Lung microvascular endothelial cell (primary cell): ENCODE measurements around the gene PIP5KL1. TPM values are rescaled to one million over a fixed set of nuclear protein-coding genes. Genes with fewer than 3 reads are reported as not detected.

Source experiments
- DNase-seq, 2 donors: peaks; one replicate each; pipeline versions ENCODE4 v3.0.0 to v3.0.0-alpha.2; 2010; ENCODE audit warnings: low read depth in 2 of 2
- total RNA-seq: library from RNA; depleted of rRNA; stranded (reverse); fragments of >200 nt; gene quantifications from 2 replicates; pipeline ENCODE4 v1.2.1, GENCODE V29; 2014

PIP5KL1 gene
- total RNA-seq, 1 donor from 2014 or later: 0.60 TPM

DNA sequence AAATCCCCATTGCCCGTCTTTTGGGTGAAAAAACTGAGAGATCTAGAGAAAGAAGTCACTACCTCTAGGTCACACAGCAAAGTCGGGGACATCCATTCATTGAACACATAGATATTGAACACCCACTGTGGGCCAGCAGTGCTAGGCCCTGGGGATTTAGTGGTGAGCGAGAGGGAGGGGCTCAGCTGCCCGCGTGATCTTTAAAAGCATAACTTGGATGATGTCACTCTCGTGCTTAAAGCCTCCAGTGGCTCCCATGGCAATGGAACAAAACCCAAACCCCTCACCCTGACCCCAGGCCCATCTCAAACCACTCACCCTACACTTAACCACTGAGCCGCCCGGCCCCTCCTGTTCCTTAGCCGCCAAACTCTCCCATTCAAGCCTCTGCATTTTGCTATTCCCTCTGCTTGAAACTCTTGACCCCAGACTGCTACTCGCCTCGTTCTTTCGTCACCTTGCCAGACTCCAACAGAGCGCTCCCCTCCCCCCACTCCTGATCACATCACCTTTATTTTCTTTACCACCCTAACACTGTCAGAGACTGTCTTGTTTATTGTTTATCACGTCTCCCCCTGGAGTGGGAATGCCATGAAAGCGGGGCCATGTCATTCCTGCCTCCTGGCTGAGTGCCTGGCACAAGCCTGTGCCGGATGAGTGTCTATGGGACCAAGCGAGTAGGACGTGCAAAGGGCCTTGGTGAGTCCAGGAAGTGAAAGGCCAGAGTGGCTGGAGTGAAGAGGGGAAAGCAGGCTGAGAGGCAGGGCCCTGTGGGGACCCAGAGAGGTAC, 710 bp upstream of the PIP5KL1 start:
- peak; percentile 56 to 73 for DNase-seq

DNA sequence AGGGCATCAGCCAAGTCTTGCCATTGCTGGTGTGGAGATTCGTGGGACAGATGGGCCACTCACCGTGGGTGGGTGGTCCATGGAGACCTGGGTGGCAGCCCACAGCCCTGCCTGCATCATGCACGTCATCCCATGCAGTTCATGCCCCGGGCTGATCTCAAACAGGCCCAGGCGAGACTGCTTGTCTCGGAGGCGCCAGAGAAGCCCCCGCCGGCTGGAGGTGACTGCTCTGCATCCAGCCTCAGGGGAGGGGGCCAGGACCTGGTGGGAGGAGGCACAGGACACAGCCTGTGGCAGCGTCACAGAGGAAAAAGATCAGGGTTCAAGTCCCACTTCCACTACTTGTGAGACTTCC, 975 bp downstream of the PIP5KL1 start:
- DNase-seq: no peak

- no peak for DNase-seq
Observed at GRCh38 chr9:127928676-127929624, 1.6 kb downstream of the PIP5KL1 start.

DNA sequence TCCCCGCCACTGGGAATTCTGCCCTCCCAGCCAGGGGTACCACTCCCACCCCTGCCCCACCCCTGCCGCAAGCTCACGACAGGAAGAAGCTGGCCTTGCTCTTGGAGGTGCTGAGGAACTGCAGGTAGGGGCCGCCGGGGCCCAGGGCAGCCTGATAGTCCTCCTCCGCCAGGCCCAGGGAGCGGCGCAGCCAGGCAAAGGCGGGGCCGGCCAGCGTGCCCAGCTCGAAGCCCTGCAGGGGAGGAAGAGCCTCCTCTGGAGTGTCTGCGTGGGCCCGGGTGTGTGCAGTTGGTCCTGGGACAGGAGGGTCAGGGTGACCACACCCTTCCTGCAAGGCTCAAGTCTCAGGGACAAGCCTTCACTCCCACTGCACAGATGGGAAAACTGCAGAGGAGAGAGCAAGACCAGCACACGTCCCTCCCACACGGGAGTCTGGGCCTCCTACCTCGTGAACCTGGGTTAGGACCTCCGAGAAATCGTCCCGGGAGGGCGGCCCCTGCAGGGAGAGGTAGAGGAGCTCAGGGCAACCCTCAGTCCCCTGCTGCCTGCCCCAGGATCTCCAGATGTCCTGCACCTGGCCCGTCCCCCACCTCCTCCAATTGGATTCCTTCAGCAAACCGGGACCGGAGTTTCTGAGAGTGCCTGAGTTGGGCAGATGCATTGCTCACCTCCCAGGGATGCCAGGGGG, 2.4 kb downstream of the PIP5KL1 start:
- DNase-seq: no peak

- DNase-seq: no peak
Observed at GRCh38 chr9:127927201-127927987, 3.2 kb downstream of the PIP5KL1 start.

GRCh38 chr9:127926906-127927200, 3.7 kb downstream of the PIP5KL1 start:
- DNase-seq: no peak

GRCh38 chr9:127925959-127926905, 4.3 kb downstream of the PIP5KL1 start:
- DNase-seq: no peak

DNA sequence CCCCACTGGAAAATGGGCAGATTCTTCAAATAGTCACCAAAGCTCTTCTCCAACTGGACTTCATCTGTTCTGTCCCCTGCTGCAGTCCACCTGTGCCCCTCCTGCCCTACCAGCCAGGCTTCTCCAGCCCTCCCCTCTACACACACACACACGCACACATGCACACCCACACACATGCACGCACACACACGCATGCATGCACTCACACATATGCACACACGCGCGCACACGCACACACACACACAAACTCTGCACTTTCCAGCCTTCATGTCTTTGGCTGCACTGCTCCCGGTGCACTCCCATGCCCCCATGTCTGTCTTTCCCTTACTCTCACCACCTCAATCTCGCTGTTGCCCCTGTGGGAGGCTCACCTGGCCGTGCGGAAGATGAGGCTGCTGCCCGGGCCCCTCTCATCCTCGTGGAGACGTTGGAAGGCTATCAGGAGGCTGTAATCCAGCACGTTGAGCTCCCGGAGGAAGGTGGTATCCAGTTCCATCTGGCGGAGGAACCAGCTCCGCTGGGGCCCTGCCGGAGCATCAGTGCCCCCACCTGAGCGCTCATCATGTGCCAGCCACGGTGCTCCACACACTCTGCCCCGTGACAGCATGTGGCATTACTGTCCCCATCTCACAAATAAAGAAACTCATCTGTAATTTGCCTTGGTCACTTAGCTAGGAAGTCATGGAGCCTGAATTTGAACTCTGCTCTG, 5.7 kb downstream of the PIP5KL1 start:
- DNase-seq: no peak

DNA sequence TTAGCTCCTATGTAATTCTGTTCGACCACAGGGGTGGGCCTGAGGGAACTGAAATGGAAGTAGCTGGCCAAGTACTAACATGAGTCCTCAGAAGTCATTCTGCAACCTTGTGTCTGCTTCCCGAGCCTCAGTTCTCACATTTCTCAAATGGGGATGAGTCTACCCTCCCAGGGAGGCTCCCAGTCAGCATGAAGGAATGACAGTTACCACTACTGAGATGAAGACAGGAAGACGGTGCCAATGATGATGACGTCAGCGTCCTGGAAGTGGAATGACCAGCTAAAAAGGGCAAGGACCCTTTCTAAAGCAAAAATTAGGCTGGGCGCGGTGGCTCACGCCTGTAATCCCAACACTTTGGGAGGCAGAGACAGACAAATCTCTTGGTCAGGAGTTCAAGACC, 6.8 kb downstream of the PIP5KL1 start:
- DNase-seq: peak in 1 of 2 donors; percentile 59

DNA sequence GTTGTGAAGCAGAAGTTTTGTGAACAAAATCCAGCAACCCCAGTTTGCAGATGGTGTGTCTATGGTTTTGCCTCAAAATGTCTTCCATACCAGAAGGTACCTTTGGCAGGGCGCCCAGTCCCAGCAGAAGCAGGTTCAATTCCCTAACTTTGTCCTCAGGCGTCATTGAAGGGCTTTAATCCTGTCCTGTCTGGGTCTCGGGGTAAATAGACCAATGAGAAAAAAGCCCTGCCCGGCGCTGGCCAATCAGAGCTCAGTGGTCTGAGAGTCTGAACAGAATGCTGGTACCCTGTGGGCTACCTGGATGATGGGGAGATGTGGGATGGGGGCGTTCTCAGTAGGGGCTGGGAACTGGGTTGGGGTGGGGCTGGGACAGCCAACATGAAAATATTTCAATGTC, 7.5 kb downstream of the PIP5KL1 start:
- DNase-seq: no peak

DNA sequence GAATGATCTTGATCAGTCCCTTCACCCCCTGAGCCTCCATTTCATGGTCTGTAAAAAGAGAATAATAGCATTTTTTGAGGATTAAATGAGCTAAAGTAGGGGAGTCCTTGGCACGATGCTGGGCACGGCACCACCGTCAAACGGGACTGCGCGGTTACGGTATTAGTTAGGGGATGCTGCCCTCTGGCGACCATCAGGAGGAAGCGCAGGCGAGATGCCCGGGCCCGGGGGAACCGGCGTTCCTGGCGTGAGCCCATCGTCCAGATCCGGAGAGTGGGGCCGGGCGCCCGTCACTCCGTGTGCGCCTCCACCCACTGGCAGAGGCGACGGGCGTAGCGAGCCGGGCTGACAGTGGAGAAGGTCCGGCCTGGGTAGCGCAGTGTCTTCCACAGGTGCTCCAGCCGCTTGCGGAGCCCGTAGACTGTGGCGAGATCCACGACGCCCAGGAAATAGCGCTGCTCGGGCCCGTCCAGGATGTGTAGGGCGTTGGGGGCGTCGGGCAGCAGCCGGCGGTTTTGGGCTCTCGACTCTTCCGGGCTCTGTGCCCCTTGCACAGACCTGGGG, 8.9 kb downstream of the PIP5KL1 start:
- DNase-seq: peak; percentile 60 to 72

- DNase-seq: no peak
Observed at GRCh38 chr9:127920794-127921193, 9.8 kb downstream of the PIP5KL1 start.

DNA sequence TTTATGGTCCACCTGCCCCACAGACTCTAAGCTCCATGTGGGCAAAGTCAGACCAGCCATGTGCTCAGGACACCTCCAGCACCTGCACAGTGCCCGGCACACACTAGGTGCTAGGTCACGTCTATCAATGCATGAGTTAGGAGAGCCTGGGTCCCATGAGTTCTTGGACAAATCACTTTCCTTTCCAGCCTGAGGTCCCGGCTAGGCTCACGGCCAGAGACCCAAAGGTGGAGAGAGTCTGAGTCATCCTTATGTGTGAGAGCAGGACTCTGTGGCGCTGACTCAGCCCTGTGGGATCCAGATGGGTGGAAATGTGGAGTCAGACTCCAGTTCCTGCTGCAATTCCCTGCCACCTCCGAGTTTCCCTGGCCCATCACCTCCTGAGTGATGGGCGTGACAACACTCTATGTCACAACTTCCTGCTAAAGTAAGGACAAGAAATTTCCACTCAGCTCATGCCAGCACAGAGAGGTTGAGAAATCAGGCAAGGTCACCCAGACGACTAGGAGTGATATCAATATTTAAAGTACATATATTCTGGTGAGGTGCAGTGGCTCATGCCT, 11.2 kb downstream of the PIP5KL1 start:
- DNase-seq: peak; percentile 98 to 100

DNA sequence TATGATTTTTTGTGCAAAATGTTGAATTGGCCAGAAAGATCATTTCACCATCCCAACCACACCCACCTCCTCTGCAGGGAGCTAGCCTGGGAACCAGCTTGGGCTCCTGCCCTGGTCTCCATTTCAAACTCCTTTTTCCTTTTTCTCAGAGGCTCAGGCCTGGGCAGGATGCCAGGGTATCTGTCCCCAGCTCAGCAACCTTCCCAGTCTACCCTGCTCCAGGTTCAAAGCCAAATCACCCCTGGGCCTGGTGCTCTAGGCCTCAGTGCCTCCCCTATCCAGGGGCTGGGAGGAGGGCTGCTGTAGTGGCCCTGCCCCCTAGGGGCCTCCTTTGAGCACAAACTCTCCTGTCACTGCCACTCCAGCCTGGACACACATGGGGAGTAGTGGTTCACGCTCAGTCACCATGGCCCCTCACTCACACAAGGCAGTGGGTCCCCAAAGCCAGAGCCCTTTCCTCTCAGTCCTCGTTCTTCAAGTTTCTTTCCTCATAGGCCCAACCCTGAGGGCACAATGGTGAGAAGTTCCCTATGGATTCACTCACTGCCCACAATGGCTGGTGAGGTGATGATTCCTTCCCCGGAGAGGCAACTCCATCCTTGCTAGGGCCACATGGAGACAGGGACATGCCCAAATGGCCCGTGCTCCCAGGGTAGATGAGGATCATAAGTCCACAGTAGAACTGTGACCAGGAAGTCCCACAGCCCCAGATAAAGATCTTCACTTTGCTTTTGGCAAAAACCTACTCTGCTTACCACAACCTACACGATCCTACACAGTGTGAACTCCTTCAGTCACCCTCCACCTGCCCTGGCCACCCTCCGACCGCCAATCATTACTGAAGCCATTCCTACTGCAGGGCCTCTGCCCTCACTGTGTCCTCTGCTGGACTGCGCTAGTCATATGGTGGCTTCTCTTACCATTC, 12.1 kb downstream of the PIP5KL1 start:
- peak; percentile 41 to 43 for DNase-seq

DNA sequence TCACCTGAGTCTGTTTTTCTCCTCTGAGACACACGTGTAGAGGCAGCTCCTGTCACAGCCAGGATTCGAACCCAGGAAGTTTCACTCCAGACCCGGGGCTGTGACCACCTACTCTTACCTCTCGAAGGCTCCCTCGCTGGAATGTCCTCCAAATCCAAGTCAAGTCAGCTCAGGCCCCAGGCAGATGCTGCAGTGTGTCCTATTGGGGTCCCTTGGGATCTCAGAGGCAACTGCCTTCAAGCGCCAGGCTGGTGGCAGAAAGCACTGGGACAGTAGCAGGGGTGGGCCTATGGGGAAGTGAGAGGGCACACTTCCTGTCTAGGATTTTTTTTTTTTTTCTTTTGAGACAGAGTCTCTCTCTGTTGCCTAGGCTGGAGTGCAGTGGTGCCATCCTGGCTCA, 13.0 kb downstream of the PIP5KL1 start:
- DNase-seq: no peak

DNA sequence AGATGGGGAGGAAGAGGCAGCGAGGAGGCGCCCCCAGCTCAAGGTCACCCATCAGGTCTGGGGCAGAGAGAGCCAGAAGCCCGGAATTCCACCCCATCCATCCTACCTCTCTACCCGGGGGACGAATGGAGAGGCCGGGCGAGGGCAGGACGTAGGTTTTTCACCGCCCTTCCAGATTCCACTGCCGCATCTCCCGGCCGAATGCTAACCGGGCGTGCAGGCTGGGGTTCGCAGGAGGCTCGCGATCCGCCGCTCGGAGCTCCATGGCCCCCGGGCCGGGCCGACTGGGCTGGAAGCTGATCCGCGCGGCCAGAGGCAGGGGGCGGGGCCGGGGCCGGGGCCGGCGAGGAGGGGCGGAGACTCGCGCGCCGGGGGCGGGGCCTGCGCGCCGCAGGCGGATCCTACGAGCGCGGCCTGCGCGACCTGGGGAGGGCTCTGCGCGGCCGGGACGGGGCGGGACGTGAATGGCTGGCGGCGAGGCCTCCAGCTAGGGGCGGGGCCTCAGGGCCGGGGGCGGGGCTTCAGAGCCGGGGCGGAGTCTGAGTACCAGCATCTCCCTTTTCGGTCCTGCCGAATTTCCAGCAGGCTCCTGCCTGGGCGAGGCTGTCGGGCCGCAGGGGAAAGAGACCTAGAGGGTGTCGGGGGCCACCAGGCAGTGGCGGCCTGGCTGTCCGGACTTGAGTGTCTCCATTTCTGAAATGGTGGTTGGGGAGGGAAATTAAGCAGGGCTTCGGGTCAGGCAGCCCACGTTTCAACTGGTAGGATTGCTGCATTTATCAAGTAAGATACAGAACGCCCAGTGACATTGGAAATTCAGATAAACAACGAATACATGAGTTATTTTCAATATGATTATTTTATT, 13.6 kb downstream of the PIP5KL1 start, which contains the start of gene ST6GALNAC4:
ST6GALNAC4 (minus strand) TSS at position 322 of the 862 bp plus-strand sequence. CDS start 622 bp downstream, outside the sequence.
- peak; percentile 95 to 96 for DNase-seq
